ENCODE data around the gene DTD1. TPM values are rescaled to one million over a fixed set of nuclear protein-coding genes. Genes with fewer than 3 reads are reported as not detected.

DTD1 gene
- total RNA-seq, 1 donor from 2014 or later = 29.8 TPM

GRCh38 chr20:18548465-18548864 is 39.4 kb upstream of the DTD1 start:
- H3K4me3 Mint-ChIP-seq = no peak overlapping the region
- H3K27me3 Mint-ChIP-seq = no peaks in the 10 kb centered on the region
- DNase-seq (ENCODE audit: extremely low spot score, unreplicated experiment) = no peak
- TF ChIP-seq, protein P1, sequence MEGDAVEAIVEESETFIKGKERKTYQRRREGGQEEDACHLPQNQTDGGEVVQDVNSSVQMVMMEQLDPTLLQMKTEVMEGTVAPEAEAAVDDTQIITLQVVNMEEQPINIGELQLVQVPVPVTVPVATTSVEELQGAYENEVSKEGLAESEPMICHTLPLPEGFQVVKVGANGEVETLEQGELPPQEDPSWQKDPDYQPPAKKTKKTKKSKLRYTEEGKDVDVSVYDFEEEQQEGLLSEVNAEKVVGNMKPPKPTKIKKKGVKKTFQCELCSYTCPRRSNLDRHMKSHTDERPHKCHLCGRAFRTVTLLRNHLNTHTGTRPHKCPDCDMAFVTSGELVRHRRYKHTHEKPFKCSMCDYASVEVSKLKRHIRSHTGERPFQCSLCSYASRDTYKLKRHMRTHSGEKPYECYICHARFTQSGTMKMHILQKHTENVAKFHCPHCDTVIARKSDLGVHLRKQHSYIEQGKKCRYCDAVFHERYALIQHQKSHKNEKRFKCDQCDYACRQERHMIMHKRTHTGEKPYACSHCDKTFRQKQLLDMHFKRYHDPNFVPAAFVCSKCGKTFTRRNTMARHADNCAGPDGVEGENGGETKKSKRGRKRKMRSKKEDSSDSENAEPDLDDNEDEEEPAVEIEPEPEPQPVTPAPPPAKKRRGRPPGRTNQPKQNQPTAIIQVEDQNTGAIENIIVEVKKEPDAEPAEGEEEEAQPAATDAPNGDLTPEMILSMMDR (conservative IDR thresholded peaks at IDR 0.05) = no peak
- no peaks in the 10 kb centered on the region for H3K4me1 Mint-ChIP-seq (ENCODE audit: unreplicated experiment)
- peaks cover 17% of the 10 kb centered on the region for H3K36me3 Mint-ChIP-seq
- no peaks in the 10 kb centered on the region for H3K9me3 Mint-ChIP-seq
- H3K27ac Mint-ChIP-seq = no peak overlapping the region

DNA sequence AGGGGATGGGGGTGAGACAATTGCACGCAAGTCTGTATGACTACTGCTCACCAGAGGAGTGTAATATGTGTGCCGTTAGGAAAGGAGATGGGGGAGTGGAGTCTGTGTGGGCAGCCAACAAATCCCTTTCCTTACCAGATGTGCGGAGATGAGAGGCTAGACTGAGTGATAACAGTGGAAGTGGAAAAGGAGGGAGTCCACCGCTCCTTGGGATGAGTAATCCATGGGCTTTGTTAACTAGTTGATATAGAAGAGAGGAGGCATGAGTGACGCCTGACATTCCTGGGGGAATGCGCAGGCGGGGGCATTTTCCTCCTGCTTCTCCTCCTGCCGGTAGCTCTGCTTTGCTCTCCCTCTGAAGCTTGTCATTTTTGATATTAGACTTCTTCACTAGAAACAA is 34.1 kb upstream of the DTD1 start:
- Mint-ChIP-seq H3K27ac (no peak overlapping the region), H3K36me3 (peaks cover 25% of the 10 kb centered on the region), H3K4me3 (no peak overlapping the region), H3K27me3 (no peaks in the 10 kb centered on the region), H3K4me1 (ENCODE audit: unreplicated experiment) (no peaks in the 10 kb centered on the region), H3K9me3 (no peaks in the 10 kb centered on the region)
- TF ChIP-seq, protein P1 (conservative IDR thresholded peaks at IDR 0.05) = no peak
- DNase-seq (ENCODE audit: extremely low spot score, unreplicated experiment) = no peak

DNA sequence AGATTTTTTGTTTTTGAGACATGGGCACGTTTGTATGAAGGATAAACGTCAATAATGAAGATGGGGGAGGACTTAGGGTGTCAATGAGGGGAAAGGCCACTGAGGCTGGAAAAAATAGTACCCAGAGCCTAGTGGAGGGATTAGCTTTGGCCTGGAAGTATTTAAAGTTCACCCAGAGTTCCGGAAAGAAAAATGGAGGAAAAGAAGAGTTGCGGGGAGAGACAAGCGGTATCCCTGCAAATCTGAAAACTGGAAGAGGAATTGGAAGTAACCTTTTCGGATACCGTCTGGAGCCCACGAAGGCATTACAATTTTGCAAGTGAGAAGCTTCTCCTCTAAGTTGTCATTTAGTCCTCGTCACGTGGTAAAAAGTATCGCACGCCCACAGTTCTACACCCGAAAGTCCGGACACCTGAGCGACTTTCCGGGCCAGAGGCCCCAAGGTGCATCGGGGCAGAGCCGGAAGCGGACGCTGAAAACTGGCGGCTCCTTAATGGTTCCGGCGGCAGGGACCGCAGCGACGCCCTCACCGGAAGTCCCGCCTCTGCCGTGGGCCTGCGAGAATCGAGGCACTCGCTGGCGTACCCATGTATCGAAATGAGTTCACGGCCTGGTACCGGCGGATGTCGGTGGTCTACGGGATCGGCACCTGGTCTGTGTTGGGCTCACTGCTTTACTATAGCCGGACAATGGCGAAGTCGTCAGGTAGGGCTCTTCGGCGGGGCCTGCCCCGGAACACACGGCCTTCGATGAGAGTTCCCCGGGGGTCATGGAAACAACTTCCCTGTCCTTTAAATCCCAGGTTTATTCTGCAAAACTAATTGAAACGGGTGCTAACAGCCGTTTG is 20.7 kb upstream of the DTD1 start, which contains the start of gene SMIM26:
TSS of gene SMIM26 (plus strand) at position 541 of the 847 bp plus-strand sequence. CDS start at position 588, 47 bp downstream.
- peaks cover 10% of the 10 kb centered on the region for H3K4me1 Mint-ChIP-seq (ENCODE audit: unreplicated experiment)

GRCh38 chr20:18567739-18568091 is 20.1 kb upstream of the DTD1 start:
- Mint-ChIP-seq H3K4me3 (peak overlapping the region; percentile 93), H3K27me3 (no peaks in the 10 kb centered on the region), H3K4me1 (ENCODE audit: unreplicated experiment) (peaks cover 10% of the 10 kb centered on the region), H3K36me3 (peaks cover 17% of the 10 kb centered on the region), H3K27ac (peak overlapping the region; percentile 98), H3K9me3 (no peaks in the 10 kb centered on the region)
- DNase-seq (ENCODE audit: extremely low spot score, unreplicated experiment) = no peak
- TF ChIP-seq, protein P1 (conservative IDR thresholded peaks at IDR 0.05) = no peak

More for the DNA sequence above, 20.7 kb upstream of the DTD1 start, which contains the start of gene SMIM26:
- peak within 1 kb of the TSS; percentile 98 for H3K27ac Mint-ChIP-seq
- peak; percentile 89 for DNase-seq (ENCODE audit: extremely low spot score, unreplicated experiment)
- no peaks in the 10 kb centered on the region for H3K9me3 Mint-ChIP-seq
- no peaks in the 10 kb centered on the region for H3K27me3 Mint-ChIP-seq
- H3K4me3 Mint-ChIP-seq = peak within 1 kb of the TSS; percentile 93
- H3K36me3 Mint-ChIP-seq = peaks cover 17% of the 10 kb centered on the region
- TF ChIP-seq, protein P1 (conservative IDR thresholded peaks at IDR 0.05) = no peak

- H3K4me3 Mint-ChIP-seq = peak overlapping the region; percentile 13
- H3K27ac Mint-ChIP-seq = no peak overlapping the region
- H3K9me3 Mint-ChIP-seq = no peaks in the 10 kb centered on the region
- no peaks in the 10 kb centered on the region for H3K27me3 Mint-ChIP-seq
- peaks cover 14% of the 10 kb centered on the region for H3K36me3 Mint-ChIP-seq
- TF ChIP-seq, protein P1 (conservative IDR thresholded peaks at IDR 0.05) = no peak
- H3K4me1 Mint-ChIP-seq (ENCODE audit: unreplicated experiment) = peaks cover 10% of the 10 kb centered on the region
- no peak for DNase-seq (ENCODE audit: extremely low spot score, unreplicated experiment)
These were observed 16.8 kb upstream of the DTD1 start for GRCh38 chr20:18571009-18571408.

Measured in type B pancreatic cell (in vitro differentiated cells).